ENCODE data around the gene PITRM1.

PITRM1 gene

DNA sequence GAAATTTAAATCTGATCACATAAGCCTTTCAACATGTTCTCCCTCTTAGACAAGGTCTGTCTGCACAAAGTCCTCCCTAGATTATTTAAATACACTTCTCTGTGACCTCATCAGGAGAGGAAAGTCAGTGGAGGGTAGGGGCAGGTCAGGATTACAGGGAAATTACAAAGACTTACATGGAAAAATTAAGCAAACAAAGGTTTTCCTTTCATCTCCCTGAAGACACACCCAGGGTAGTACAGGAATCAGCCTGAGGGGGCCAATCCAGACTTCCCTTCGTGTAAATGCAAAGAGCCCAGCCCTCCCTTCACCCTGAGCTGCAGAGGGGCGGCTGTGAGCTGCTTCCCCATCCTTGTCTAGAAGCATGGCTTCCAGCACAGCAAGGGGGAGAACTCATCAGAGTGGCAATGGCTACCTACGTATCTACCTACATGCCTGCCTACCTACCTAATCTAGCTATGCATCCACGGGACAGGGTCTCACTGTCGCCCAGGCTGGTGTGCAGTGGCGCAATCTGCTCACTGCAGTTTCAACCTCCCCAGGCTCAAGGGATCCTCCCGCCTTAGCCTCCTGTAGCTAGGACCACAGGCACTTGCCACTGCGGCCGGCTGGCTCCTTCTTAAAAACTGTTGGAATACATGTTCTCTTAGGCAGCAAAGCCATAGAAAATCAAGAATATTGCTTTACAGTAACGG, 33.2 kb downstream of the PITRM1 start:
- DNase-seq (ENCODE audit: low read depth), result no peak

DNA sequence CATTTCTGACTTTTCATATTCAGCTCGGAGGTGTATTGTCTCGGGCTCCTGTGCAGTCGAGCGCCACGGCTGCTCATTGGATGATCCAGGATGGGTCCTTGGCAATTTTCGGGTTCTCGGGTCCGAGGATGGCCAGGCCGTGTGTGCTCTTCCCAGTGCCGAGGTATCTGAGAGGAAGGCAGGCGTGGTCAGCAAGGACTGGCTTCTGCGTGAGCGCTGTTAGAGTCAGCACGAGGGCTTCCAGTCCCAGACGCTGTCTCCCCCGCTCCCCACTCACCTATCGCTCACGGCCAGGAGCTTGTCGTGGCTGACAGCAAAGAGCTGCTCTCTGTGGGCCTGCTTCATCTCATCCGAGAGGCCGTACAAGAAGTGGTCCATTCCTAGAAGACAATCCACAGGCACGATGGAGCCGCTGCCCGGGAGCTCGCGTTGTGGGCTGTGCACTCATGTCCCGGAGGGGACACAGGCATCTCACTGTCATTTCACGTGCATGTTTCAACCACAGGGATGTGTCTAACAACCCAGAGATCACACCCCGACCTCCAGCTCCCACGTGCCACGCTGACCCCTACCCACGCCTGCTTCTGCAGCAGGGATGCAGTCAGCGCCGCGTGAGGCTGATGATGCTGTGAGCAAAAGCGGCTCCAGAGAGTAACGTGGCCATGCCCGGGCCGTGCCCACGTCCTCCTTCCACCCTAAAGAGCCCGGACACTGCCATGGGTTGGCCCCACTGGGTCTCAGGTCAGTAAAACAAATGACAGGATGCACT, 34.4 kb downstream of the PITRM1 start:
- DNase-seq (ENCODE audit: low read depth), result no peak

DNA sequence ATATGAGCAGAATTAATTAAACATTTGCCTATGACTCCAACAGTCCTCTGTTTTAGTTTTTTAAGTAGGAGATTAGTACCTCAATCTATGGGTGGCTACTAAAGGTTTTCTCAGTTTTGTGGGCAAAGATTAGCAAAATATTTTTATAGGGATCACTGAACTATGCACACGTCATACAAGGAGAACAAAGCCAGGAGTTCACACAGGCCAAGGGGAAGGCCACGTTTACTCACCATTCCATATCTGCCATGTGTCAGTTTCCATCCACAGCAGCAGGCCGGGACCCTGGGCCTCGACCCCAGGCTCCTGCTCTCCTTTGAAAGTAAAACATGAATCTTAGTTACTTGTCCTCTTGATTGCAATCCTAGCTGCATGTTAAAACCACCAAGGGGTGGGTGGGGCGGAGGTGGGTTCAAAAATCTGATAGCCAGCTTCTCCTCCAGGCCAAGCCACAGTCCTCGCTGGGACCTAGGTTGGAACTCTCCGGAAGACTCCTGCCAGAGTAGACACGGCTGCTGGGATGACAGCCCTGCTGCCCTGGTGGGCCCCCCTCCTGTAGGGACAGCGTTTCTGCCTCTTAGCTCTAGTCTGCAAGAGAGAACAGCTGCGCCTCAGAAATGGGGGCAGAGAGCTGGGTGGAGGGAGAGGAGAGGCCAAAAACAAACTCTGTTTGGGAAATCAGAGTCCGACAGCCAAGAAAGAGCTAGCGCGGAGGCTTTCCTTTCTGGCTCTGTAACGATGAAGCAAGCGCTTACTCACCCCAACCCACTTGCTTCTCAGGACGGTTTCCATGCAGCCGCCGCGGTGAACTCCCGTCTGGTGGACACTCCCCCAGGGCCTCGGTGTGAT, 35.6 kb downstream of the PITRM1 start:
- no peak for DNase-seq (ENCODE audit: low read depth)

GRCh38 chr10:3136336-3136735, 36.2 kb downstream of the PITRM1 start:
- DNase-seq (ENCODE audit: low read depth), result no peak

- no peak for DNase-seq (ENCODE audit: low read depth)
Observed at GRCh38 chr10:3135006-3135405, 37.6 kb downstream of the PITRM1 start.

GRCh38 chr10:3133948-3134347, 38.6 kb downstream of the PITRM1 start:
- no peak for DNase-seq (ENCODE audit: low read depth)

DNA sequence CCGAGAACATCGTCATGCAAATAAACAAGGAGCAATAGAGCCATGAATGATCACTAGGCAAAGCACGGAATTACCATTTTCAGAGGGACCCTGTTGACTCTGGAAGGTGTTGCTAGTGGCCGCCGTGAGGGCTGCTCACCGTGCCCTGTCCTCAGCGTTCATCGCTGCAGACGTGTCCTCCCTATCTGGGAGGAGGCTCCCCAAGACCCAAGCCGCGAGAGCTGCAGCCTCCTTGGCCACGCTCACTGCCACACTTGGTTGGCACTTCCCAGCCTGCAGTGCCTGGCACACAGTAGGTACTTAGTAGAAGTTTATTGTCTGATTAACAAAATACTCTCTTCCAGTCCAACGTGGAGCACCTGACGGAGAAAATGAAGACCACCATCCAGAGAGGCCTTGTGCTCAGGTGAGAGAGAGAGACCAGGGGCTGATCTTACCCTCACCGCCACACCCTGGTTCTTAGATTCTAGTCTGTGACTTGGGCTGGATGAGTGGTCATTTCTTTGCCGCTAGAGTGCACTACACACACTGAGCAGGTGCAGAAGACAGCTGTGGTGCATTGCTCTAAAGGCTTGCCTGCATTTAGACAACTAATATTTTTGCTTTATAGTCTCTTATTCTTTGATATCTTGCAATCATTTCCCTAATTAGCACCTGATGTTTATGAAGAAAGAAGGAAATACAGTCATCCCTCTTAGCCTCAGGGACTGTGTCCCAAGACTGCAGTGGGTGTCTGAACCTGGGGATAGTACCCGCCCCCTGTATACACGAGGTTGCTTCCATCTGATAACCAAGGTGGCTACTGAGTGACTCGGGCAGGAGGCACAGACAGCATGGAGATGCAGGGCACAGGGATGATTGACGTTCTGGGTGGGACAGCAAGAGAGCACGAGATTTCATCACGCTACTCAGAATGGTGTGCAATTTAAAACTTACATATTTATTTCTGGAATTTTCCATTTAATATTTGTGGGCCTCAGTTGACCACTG, 40.3 kb downstream of the PITRM1 start:
- no peak for DNase-seq (ENCODE audit: low read depth)

DNA sequence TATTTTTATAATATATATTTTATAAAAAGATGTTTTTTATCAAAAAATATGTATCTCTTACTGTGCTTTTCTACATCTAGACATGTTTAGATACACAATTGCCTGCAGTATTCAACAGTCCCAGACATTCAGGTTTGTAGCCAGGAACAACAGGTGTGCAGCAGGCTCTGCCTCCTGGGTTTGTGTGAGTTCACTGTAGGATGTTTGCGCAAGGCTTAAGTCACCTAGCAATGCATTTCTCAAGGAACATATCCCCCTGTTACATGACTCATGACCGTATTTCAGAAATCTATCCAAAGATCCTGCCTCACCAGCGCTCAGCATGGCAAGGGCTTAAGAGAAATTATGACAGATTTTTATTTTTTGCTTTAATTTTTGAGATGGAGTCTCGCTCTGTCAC, 41.5 kb downstream of the PITRM1 start:
- no peak for DNase-seq (ENCODE audit: low read depth)

DNA sequence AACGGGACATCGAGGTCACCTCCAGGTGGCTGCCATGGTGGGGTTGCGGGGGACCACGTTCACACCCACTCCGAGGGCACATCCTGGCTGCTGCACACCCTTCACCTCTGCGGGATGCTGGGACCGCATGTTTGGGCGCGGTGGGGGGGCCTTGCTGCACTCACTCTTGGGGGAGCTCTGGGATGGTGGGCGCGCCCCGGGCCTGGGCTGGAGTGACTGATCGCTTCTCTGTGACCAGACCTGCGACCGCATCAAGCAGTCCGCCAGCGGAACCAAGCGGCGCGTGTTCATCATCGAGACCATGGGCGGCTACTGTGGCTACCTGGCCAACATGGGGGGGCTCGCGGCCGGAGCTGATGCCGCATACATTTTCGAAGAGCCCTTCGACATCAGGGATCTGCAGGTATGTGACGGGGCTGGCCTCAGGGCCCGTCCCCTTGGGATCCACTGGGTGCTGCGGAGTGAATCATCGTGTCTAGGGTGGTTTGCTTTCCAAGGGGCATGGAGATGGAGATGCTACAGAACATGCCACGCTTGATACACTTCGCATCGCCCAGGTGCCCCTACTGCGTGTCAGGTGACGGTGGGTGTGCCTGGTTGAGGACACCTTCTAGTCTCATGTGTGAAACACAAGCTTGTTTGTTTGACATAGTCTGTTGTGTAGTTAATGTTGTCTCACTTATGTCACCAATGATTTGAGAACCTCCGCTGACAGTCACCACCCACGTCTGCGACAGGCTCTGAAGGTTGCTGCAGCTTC, 42.8 kb downstream of the PITRM1 start:
- no peak for DNase-seq (ENCODE audit: low read depth)

DNA sequence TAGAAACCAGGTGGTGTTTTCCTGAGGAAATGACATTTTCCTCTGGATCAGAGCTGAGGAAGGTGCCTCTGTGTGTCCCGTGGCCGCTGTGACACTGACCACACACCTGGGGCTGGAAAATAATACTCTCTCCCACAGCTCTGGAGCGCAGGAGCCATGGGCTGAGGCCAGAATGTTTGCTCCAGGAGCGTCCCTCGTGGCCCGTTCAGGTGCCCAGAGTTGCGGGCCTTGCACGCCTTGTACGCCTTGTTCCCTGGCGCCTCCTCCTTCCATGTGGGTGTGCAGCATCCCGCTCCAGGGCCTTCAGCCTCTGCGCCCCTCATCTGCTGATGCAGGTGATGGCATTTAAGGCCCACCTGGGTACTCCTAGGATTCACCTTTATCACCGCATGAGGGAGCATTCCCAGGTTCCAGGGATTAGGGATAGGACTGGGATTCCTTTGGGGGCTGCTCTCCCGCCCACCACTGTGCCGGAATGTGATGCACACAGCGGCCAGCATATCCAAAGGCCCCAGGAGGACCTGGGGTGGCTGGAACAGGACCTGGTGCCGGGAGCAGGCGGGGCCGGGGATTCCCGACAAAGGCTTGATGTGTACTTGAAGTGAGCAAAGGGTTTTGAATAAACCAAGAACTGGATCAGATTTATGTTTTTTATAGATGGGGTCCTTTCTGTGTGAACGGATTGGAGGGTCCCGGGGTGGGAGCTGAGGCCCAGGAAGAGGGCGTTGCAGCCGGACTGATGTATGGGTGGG, 44.0 kb downstream of the PITRM1 start:
- DNase-seq (ENCODE audit: low read depth), result no peak

GRCh38 chr10:3127921-3128320, 44.7 kb downstream of the PITRM1 start:
- no peak for DNase-seq (ENCODE audit: low read depth)

- no peak for DNase-seq (ENCODE audit: low read depth)
Observed at GRCh38 chr10:3126741-3127346, 45.7 kb downstream of the PITRM1 start.

GRCh38 chr10:3126249-3126648, 46.3 kb downstream of the PITRM1 start:
- DNase-seq (ENCODE audit: low read depth), result no peak

GRCh38 chr10:3125527-3126170, 46.9 kb downstream of the PITRM1 start:
- no peak for DNase-seq (ENCODE audit: low read depth)

DNA sequence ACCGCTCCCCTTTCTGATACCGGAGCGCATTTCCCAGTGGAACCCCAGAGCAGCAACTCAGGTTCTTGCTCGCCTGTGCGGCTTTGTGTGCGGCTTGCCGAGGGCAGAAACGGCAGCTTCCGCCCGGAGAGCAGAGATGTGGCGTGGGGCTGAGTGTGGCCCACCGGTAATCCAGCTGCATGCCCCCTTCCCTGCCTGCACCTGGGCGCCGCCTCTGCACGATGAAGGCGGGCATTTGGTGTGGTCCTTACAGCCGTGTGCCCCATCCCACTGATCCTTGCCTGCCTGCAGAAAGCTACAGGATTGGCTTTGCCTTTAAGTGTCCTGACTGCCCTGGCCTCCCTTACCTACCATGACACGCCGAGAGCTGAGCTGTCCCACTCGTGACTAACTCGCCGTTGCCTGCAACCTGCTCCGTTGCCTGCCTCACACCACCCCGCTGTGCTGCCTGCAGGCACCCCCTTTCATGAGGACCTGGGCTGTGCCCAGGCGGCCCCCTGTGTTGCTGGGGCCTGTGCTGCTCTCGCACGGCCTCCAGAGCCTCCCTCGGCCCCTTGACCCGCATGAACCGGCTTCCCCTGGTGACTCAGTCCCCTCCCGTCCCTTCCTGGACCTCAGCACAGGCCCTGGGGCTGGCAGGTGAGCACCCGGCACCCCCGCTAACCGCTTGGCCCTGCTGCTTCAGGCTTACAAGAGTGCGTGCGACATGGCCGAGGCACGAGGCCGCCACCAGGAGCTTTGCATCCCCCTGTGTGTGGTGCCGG, 48.0 kb downstream of the PITRM1 start:
- no peak for DNase-seq (ENCODE audit: low read depth)

GRCh38 chr10:3123571-3124411, 48.8 kb downstream of the PITRM1 start:
- no peak for DNase-seq (ENCODE audit: low read depth)

GRCh38 chr10:3122486-3123205, 49.9 kb downstream of the PITRM1 start:
- DNase-seq (ENCODE audit: low read depth), result no peak

Data from activated gamma-delta T cell treated with anti-CD3 and anti-CD28 coated beads, Interleukin-2, amount 50 U/mL, for 16 hours (primary cell).